Erythroblast (primary cell): ENCODE measurements around the gene KCNQ2.

Experiments
- GATA1 ChIP-seq: IDR thresholded peaks from 2 replicates; pipeline ENCODE4 v1.6.1; 2011; ENCODE audit warnings: low read depth, mild to moderate bottlenecking, control low read depth, low read length, moderate library complexity
- POLR2A ChIP-seq: IDR thresholded peaks from 2 replicates; pipeline ENCODE4 v1.6.1; 2011; ENCODE audit warnings: mild to moderate bottlenecking, low read length

GRCh38 chr20:63408684-63409046 lies 63.8 kb downstream of the KCNQ2 start:
- no peak for TF ChIP-seq POLR2A
- no peak for TF ChIP-seq GATA1
